GM04504 (cell line): ENCODE results near the gene ZC3H14.

Experiments
- DNase-seq: peaks from one replicate; pipeline ENCODE4 v3.0.0-alpha.2; 2012; ENCODE audit warnings: low read depth

ZC3H14 gene

GRCh38 chr14:88552876-88553275 is 10.0 kb upstream of the ZC3H14 start:
- no peak for DNase-seq

GRCh38 chr14:88553886-88554456 is 8.9 kb upstream of the ZC3H14 start:
- DNase-seq = no peak

- DNase-seq = peak; percentile 48
These were observed 8.2 kb upstream of the ZC3H14 start, which contains the start of gene PTPN21 for GRCh38 chr14:88554457-88555286. Gene PTPN21, minus strand, starts transcription at chr14:88555007. Its CDS starts 4,590 bp downstream, at chr14:88550417.

GRCh38 chr14:88556581-88556980 is 6.3 kb upstream of the ZC3H14 start:
- no peak for DNase-seq

GRCh38 chr14:88559852-88560251 is 3.0 kb upstream of the ZC3H14 start:
- peak; percentile 36 for DNase-seq

- DNase-seq = no peak
These were observed 356 bp upstream of the ZC3H14 start for GRCh38 chr14:88562532-88562830.

- no peak for DNase-seq
These were observed 1.0 kb downstream of the ZC3H14 start for GRCh38 chr14:88563845-88564244.

GRCh38 chr14:88565427-88565826 is 2.6 kb downstream of the ZC3H14 start:
- DNase-seq = no peak

GRCh38 chr14:88568196-88568595 is 5.4 kb downstream of the ZC3H14 start:
- no peak for DNase-seq

- no peak for DNase-seq
These were observed 9.3 kb downstream of the ZC3H14 start for GRCh38 chr14:88572117-88572516.

GRCh38 chr14:88576222-88576621 is 13.4 kb downstream of the ZC3H14 start:
- DNase-seq = no peak

GRCh38 chr14:88584451-88584850 is 21.6 kb downstream of the ZC3H14 start:
- no peak for DNase-seq

GRCh38 chr14:88588081-88588480 is 25.2 kb downstream of the ZC3H14 start:
- no peak for DNase-seq

- DNase-seq = no peak
These were observed 27.3 kb downstream of the ZC3H14 start for GRCh38 chr14:88590173-88590572.

- no peak for DNase-seq
These were observed 29.2 kb downstream of the ZC3H14 start for GRCh38 chr14:88592031-88592430.

- no peak for DNase-seq
These were observed 34.2 kb downstream of the ZC3H14 start for GRCh38 chr14:88597038-88597437.

GRCh38 chr14:88597601-88598000 is 34.8 kb downstream of the ZC3H14 start:
- no peak for DNase-seq

- DNase-seq = no peak
These were observed 35.3 kb downstream of the ZC3H14 start for GRCh38 chr14:88598097-88598675.

- no peak for DNase-seq
These were observed 36.5 kb downstream of the ZC3H14 start for GRCh38 chr14:88599326-88599725.

GRCh38 chr14:88599761-88600439 is 37.1 kb downstream of the ZC3H14 start:
- DNase-seq = no peak

GRCh38 chr14:88604212-88604611 is 41.4 kb downstream of the ZC3H14 start:
- no peak for DNase-seq

- DNase-seq = no peak
These were observed 42.8 kb downstream of the ZC3H14 start for GRCh38 chr14:88605594-88605993.

- DNase-seq = no peak
These were observed 45.0 kb downstream of the ZC3H14 start for GRCh38 chr14:88607829-88608228.
